ENCODE measurements around the gene SLX4.

The SLX4 gene

DNA sequence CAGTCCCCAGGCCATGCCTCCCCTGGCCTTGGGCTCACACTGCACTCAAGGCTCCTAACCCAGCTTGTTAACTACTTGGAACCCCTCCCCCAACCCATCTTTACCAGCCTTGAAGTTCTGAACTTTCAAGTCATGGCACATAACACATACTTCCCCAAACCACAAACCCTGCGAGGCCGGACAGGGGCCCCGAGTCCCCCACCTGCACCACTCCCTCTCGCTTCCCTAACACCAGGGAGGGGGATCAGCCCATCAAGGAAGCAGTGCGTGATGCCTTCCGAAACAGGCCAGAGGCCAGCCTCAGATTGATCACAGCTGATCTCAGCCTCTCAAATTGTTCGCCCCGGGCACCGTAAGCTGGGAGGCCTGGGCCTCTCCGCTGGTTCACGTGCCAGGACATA is 31.2 kb downstream of the SLX4 start:
- FAIRE-seq, result no peak

DNA sequence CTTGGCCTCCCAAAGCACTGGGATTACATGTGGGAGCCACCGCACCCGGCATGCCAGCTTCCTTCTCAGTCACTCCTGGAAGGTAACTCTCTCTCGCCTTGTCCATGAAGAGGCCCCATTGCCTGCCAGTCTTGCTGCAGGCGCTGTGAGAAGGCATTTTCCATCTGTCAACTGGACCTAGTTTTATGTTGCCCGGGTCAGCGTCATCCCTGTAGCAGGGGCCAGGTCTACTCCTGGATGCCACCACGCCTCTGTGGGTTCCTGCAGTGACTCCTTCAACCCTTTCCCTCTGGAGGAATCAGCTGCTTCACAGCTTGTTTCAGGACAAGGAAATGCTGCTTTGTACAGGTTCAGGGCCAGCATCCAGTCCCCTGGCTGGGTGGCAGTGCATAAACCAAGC is 31.6 kb downstream of the SLX4 start:
- FAIRE-seq, result no peak

DNA sequence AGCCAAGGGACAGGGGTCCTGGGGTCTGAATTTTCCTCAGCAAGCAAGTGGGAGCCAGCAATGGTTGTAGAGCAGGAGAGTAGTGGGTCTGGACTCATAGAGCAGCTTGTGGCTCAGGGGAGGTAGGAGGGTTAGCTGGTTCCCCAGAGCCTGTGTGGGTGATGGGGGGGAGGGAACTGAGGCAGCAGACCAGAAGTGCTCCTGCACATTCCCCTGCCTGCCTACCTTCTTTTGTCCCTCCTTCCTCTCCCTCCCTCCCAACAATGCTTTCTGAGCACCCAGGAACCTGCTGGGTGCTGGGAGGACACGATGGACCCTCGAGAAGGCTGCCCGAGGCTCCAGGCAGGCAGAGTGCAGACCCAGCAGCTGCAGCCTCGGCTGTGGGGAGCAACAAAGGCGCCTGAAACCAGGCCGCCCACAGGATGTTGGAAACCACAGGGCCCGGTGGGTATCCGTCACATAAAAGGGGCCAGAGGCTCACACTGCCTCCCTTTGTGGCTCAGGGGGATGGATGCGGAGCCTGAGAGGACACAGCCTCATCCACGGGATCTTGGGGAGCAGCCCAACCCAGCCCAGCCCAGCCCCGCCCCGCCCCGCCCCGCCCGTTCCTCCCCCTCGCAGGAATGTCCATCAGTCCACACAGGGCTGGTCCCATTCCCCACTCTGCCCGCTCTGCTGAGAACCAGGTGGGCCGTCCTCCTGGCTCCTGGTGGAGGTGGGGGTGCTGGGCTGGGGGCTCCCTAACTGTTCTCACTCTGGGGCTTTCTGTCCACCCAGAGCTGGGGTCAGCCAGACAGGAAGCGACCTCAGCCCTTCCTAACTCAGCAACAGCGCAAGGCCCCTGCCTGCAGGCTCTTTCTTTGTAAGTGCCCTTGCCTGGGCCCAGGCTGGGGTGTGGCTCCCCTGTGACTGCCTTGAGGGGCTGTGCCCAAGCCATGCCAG is 32.5 kb downstream of the SLX4 start:
- FAIRE-seq, result no peak

DNA sequence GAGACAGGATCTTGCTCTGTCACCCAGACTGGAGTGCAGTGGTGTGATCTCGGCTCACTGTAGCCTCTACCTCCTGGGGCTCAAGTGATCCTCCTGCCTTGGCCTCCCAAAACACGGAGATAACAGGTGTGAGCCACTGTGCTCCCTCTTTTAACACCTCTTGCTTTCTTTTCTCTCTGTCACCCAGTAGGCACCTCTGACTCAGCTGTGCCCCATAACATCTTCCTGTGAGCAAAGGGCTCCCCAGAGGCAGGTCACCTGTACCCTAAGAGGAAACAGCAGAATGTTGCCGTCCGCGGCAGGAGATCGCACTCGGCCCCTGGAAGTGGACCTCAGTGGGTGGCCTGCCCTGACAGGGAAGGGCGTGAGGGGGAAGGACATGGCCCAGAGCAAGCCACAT is 33.3 kb downstream of the SLX4 start:
- FAIRE-seq, result no peak

DNA sequence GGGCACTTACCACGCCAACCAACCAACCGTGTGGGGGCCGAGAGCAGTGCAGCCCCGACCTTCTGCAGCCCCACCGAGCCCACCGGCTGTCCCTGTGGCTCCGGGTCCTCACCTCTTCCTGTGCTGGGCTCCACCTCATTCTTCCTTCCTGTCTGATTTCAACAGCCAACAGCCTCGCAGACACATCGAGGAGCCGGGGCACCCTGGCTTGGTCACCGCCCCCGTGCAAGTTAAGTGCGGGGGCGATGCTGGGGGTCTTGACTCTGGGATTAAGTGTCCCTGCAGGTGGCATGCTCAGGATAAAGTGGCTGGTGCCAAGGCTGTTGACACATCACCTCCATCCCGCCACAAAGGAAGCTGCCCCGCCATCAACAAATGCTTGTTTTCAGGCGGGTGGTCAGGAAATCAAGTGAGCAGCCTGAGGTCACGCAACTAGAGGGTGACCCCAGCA is 34.1 kb downstream of the SLX4 start, which contains the start of gene NLRC3:
Gene NLRC3 (minus strand): TSS at position 102 of the 451 bp plus-strand sequence. CDS start 12,367 bp downstream, outside the sequence.
- no peak for FAIRE-seq

DNA sequence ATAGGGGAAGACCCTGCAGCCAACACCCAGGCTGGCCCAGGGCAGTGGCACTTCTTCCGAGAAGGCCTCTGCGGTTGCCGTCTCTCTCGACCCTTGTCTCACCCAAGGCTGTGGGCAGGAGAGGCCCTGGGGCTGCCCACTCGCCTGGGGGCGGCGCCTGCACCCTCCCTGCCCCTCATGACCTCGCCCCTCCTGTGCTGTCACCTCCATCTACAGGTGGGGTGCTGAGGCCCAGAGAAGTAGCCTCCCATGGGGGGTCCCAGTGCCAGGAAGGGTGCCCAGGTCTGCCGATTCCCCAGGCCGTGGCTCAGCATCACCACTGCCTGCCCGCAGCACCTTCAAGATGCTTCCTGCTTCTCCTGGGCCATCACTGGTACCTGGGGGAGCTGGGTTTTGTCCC is 35.2 kb downstream of the SLX4 start:
- no peak for FAIRE-seq

DNA sequence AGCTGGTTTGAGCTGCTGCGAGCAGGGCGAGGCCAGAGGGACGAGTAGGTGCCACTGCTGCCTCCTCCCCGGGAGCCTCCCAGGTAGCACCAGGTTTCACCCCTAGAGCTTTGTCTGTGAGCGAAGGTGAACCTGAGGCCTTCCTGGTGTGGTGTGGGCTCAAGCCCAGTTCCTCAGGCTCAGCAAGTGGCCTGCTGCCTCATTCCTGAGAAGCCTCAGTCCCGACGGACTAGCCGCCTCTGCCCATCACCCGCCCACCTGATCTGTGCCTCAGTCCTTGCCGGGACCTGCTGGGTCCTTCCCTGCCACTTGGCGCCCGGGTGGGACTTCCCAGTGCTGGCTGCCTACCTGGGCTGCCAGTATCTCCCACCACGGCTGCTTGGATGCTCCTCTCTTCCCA is 35.9 kb downstream of the SLX4 start:
- no peak for FAIRE-seq

DNA sequence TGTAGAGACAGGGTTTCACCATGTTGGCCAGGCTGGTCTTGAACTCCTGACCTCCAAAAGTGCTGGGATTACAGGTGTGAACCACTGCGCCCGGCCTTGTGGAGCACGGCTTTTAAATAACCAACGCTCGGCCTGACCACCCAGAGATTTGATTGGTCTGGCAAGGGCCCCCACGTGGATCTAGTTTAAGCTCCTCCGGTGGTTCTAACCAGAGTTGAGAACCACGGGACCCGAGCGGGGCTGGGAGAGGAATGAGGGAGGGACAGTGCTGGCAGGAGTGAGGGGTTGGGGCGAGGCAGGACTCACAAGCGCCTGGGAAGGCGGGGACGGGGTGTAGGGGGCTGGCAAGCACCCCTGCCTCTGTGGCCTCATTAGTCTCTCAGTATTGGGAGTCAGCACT is 37.2 kb downstream of the SLX4 start:
- no peak for FAIRE-seq

DNA sequence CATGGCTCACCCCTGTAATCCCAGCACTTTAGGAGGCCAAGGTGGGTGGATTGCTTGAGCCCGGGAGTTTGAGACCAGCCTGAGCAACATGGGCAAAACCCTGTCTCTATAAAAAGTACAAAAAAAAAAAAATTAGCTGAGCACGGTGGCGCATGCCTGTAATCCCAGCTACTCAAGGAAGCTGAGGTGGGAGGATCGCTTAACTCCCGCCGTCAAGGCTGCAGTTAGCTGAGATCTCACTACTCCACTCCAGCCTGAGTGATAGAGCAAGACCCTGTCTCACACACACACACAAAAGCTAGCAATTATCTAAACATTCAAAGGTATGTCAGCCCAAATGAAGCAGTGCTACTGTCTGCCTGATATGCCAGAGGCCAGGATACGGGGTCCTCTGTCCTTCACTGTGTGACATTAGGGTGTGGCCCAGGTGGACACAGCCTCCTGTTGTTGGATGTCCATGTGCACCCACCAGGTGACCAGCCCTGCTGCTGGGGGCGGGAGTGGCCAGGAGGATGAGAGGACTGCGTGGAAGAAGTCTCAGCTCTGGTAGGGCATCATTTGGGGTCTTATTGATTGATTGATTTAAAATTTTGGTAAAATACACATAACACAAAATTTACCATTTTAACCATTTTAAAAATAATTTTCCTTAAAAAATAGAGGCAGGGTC is 38.1 kb downstream of the SLX4 start:
- no peak for FAIRE-seq

DNA sequence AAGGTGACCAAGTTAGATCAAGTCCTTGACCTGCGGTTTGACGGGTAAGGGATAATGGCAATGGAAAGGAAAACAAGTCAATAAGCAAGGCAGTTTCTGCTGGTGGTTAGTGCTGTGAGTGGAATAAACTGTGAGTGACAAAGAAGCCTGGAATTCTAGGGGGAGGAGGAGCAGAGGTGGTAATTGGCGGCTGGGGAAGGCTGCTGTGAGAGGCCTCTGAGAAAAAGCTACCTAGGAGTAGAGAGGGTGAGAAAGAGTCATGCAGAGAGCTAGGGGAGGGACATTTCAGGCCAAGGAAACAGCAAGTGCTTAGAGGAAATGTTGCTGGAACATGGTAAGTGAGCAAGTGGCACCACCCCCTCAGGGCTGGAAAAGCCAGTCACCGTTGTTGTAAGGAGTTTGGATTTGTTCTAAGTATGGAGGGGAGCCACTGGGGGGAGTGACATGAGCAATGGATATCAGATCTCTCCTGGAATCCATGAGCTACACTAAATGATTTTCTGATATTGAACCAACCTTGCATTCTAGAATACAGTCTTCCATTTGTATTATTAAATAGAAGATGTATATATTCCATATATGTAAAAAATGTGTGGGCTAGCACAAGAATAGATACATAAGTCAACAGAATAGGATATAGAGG is 40.9 kb downstream of the SLX4 start:
- no peak for FAIRE-seq

DNA sequence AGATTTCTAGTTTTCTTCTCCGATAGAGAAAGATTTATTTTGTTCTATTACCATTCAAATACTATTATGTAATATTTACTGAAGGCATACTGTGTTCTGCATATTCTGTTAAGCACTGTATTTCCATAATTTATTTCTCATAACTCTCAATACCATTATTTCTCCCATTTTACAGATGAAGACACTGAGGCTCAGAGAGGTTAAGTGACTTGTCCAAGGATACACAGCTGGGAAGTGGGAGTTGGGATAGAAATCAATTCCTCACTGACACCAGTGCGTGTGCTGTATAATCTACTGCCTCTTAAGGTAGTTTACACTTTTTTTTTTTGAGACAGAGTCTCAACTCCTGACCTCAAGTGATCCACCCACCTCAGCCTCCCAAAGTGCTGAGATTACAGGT is 41.6 kb downstream of the SLX4 start:
- FAIRE-seq, result no peak

DNA sequence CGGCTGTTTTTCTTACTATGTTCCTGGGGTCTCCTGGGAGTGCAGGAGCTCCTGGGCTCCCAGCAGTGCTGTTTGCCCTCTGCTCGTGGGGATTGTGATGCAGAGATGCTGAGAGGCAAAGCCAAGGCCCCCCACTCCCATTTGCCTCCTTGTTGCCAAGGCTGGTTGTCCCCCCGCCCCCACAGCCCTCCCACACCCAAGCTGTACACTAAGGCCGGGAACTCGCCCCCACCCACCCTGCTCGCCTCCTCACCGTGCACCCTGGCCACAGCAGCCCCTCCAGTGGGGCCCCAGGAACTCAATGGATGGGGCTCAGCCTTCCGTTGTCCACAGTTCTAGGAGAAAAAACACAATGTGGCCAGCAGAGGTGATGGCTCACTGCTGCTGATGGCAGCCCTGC is 44.4 kb downstream of the SLX4 start:
- no peak for FAIRE-seq

DNA sequence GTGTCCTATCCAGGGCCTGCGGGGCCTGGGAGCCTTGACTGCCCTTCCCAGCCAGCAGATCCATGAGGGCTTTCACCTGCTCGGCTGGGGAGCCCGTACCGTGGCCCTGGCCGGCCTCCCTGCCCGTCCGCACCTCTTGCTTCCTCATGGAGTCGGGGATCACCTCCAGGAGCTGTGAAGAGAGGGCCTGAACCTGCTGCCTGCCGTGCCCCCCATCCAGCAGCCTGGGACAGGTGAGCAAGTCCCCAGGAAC is 46.6 kb downstream of the SLX4 start:
- no peak for FAIRE-seq

DNA sequence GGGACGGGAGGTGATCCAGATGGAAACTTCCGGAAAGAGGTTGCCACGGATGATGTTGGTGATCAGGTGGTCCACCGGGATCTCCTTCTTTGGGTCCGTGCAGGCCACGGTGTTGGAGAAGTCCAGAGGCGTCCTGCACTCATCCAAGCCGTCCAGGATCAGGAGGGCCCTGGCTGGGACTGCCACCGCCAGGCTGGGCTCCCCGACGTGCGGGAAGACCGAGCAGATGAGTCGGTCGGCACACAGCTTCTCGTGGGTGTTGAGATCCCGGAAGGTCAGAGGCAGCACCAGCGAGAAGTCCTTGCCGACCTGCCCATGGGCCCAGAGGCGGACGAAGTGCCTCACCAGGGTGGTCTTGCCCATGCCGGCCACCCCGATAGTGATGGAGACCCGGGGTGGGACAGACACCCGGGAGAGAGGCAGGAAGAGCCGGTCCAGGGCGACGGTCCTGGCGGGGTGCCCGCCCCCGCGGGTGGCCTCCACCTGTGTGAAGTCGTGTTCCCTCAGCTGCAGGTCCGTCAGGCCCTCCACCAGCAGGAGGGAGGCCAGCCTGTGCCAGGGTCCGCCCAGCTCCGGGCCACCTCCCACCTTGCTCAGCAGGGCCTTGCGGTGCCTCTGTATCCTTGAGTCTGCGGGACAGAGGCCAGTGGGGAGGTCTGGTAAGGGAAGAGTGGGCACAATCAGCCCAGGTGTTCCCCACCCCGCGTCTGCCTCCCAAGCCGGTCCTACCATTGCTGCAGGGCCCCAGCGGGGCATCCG is 47.1 kb downstream of the SLX4 start:
- FAIRE-seq, result no peak

DNA sequence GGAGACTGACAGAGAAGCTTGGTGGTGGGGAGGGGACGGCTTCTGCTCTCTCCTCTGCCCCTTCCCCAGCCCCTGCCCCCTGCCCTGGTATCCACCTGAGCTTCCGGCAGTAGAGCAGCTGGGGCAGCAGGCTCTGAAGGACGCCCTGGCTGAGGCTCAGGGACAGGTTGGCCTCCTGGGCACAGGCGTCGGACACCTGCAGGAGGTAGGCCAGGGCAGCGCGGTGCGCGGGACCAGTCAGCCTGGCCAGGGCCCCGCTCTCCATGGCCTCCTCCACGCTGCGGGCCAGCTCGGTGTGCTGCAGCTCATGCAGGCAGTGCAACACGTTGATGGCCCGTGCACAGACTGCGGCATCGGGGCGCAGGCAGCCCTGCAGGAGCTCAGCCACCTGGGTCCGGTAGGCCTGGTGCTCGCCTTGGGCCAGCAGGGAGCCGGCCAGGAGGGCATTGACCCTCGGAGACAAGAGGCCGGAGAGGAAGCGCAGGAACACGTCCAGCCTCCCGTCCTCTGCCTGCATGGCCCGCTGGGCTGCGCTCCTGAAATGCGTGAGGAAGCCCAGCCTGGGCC is 48.4 kb downstream of the SLX4 start:
- FAIRE-seq, result no peak

DNA sequence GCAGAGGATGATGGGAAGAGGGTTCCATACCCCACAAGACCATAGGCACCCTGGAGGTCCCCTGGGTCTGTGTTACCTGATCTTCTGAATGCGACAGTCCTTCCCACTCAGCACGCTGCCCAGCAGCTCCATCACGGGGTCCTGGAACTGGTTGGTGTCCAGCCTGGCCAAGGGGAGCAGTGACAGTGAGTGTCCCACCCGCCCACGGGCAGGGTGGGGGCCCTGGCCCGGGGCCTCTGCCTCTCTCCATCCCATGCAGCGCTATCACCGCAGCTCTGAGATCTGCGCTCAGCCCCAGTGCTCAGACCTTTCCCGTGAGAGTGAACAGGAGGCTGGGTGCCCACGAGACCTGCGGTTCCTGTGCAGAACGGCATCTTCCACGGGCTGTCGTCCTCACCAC is 49.8 kb downstream of the SLX4 start:
- FAIRE-seq, result no peak

DNA sequence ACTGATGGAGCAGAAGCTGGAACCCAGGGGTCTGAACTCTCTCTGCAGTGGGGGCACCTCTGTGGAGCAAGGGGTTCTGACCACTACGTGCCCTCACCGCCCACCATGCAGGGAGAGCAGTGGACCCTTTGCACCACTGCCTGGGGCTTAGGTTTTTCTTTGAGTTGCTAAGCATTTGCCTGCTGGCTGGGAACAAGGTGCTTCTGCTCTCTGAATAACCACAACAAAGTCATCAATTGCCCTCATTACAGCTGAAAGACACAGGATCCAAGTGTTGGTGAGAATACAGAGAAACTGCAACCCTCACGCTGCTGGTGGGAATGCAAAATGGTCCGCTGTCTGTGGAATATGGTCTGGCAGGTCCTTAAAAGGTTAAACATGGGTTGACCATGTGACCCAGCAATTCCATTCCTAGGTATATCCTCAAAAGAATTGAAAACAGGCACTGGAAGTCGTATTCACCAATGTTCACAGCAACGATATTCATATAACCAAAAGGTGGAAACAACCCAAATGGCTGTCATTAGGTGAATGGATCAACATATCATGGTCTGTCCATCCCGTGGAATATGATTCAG is 57.0 kb downstream of the SLX4 start:
- FAIRE-seq, result no peak

DNA sequence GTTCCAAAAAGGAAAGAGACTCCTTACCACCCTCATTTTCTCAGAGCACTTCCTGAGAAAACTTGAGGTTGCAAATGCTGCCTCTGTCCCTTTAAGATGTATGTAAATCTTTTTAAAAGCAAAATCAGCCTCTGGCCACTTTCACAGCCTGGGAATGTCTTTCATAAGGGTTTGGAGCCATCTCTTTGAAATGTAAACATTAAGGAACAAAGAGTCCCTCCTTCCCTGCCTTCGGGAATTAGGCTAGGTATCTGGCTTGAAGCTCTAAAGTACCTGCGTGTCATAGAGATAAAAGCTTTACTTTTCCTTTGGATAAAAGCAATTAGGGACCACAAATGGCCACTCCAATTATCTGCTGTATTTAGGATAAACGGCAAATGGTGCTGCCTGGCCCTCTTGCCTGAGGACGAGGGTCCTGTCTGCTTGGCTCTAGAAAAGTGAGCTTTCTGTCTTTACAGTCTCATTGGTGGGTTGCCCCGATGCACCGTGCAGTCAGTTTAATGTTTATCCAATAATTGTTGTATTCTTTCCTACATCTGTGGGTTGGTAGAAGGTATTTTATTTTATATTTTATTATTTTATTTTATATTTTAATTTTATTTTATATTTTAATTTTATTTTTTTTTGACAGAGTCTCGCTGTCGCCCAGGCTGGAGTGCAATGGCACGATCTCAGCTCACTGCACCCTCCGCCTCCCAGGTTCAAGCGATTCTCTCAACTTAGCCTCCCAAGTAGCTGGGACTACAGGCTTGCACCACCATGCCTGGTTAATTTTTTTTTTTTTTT is 58.1 kb downstream of the SLX4 start:
- no peak for FAIRE-seq

DNA sequence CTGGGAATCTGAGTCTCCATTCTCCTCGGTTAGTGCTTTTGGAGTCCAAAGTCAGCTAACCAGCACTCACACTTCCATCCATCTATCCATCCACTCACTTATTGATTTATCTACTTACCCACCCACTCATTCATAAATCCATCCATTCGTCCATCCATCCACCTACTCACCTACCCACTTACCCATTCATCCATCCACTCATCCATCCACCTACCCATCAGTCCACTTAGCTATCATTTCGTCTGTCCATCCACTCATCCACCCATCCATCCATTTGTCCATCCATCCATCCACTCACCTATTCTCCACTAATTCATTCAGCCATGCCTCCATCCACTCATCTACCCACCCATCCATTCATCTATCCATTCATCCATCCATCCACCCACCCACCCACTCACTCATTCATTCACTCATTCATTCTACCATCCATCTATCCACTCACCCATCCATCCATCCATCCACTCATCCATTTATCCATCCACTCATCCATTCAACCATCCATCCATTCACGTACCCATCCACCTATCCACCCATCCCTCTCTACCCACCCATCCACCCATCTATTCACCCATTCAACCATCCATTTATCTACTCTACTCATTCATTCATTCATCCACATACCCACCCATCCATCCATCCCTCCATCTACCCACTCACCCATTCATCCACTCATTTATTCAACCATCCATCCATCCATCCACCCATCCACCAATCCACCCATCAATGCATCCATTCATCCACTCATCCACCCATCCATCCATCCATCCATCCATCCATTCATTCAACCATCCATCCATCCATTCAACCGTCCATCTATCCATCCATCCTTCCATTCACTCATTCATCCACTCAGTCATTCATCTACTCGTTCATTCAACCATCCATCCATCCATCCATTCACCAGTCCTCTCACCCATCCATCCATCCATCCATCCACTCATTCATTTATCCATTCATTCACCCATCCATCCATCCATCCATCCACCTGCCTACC is 60.3 kb downstream of the SLX4 start:
- FAIRE-seq, result no peak

DNA sequence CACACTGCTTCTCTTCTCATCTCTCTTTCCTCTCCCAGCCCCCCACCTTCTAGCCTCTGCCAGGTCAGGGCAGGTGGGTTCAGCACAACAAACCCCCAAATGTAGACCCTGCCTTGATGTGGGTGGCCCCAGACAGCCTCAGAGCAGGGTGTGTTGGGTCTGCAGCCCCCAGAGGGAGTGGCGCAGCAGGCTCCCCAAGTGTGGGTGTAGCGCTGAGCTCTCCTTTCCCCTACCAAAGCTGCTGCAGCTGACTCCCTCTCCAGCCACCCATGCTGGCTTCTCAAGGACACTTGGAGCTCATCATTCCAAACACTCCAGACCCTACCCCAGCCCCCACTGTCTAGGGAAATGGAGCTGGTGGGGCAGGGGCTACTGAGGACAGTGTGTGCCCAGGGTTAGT is 61.5 kb downstream of the SLX4 start:
- no peak for FAIRE-seq

All from A204.1 (cell line).